Epithelial cell of esophagus (primary cell): ENCODE results near the gene TTC17.
"Not testable (repeated sequence)": the region's sequence is repeated elsewhere in the genome, so short reads cannot be mapped to it uniquely, and the experiment has no call there.

ENCODE experiments used
- DNase-seq: peaks from one replicate; pipeline ENCODE4 v3.0.0; 2010; ENCODE audit warnings: low read depth
- H3K4me3 ChIP-seq: 2 replicates; pipeline ENCODE4 v1.5.1; 2011; ENCODE audit warnings: mild to moderate bottlenecking, low read length, control low read depth
- CTCF ChIP-seq: IDR thresholded peaks from 2 replicates; pipeline ENCODE4 v1.5.1; 2011; ENCODE audit warnings: low read depth, mild to moderate bottlenecking, low read length, control low read depth, inconsistent platforms; ENCODE audit not compliant: insufficient read depth; ENCODE audit errors: missing control alignments

The TTC17 gene

GRCh38 chr11:43458486-43458885 lies 99.8 kb downstream of the TTC17 start:
- no peak for DNase-seq
- H3K4me3 ChIP-seq = no peak overlapping the region
- no peak for TF ChIP-seq CTCF

- TF ChIP-seq CTCF = no peak
- H3K4me3 ChIP-seq = no peak overlapping the region
- DNase-seq = no peak
These were observed 100.5 kb downstream of the TTC17 start for GRCh38 chr11:43459246-43459645.

GRCh38 chr11:43462359-43462758 lies 103.6 kb downstream of the TTC17 start:
- H3K4me3 ChIP-seq = no peak overlapping the region
- TF ChIP-seq CTCF = no peak
- no peak for DNase-seq

GRCh38 chr11:43467958-43468357 lies 109.2 kb downstream of the TTC17 start:
- no peak for TF ChIP-seq CTCF
- DNase-seq = no peak
- no peak overlapping the region for H3K4me3 ChIP-seq

- not testable (repeated sequence) for DNase-seq, H3K4me3 ChIP-seq
These were observed 118.8 kb downstream of the TTC17 start for GRCh38 chr11:43477491-43477890.

GRCh38 chr11:43486141-43486540 lies 127.4 kb downstream of the TTC17 start:
- DNase-seq = no peak
- no peak overlapping the region for H3K4me3 ChIP-seq
- no peak for TF ChIP-seq CTCF

GRCh38 chr11:43489869-43490465 lies 131.2 kb downstream of the TTC17 start:
- no peak for TF ChIP-seq CTCF
- peak; percentile 32 for DNase-seq
- no peak overlapping the region for H3K4me3 ChIP-seq
